Stimulated activated CD8-positive, alpha-beta memory T cell treated with anti-CD3 and anti-CD28 coated beads, Interleukin-4, amount 100 ng/mL, for 24 hours (primary cell): Measurements from ENCODE around the gene ENDOG.
"Not testable (repeated sequence)": the region's sequence is repeated elsewhere in the genome, so short reads cannot be mapped to it uniquely, and the experiment has no call there.

Experiments used
- DNase-seq: peaks from one replicate; pipeline ENCODE4 v3.0.0-alpha.2; 2020; ENCODE audit warnings: low read depth

The ENDOG gene

DNA sequence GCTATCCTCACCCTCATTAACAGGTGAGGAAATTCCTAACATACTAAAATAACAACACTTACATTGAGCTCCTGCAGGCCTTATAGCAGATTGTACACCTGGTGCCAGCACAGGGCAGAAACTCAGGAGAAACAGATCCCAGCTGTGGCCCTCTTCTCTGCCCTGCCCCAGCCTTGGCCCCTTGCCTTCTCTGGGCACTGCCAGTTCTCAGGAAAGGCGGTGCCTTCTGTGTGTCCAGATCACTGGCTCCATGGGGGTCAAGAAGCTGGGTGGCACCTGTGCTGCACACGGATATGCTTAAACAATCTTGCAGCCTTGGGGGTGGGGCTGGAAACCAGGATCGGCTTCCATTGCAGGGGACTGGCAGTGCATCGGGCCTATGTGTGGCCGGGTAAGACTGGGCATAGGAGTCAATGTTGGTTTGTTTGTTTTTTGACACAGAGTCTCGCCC, 44.1 kb downstream of the ENDOG start:
- DNase-seq, result no peak

DNA sequence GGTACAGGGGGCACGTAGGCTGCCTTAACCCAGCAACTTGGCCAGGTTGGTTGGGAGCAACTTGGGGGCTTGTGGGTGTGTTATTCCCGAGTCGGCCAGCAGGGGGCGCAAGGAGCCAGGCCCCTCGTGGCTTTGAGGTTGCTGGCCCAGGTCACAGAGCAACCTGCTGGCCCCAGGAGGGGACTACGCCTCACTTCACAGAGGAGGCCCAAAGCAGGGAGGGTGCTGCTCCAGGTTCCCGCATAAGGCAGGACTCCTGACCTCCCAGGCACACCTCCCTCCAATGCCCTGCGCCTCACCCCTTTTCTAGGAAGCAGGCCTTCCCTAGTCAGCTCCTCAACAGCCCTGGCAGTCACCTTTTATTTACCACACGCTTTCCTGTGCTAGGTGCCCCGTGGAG, 45.3 kb downstream of the ENDOG start:
- DNase-seq, result peak; percentile 75

DNA sequence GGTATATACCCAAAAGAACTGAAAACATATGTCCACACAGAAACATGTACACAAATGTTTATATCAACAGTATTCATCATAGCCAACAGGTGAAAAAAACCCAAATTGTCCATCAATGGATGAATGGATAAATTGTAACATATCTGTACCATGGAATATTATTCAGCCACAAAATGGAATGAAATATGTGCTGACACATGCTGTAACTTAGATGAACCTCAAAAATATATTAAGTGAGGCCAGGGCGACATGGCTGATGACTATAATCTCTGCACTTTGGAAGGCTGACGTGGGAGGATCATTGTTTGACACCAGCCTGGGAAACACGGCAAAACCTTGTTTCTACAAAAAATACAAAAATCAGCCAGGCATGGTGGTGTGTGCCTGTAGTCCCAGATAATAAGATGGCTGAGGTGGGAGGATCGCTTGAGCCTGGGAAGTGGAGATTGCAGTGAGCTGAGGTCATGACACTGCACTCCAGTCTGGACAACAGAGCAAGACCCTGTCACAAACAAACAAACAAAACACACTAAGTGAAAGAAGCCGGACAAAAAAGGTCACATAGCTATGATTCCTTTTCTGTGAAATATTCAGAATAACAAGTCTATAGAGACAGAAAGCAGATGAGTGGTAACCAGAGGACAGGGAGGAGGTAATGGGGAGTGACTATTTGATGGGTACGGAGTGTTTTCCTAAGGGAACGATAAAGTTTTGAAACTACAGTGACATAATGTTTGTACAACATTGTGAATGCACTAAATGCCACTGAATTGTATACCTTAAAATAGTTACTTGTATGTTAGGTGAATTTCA, 52.0 kb downstream of the ENDOG start:
- DNase-seq, result no peak

DNA sequence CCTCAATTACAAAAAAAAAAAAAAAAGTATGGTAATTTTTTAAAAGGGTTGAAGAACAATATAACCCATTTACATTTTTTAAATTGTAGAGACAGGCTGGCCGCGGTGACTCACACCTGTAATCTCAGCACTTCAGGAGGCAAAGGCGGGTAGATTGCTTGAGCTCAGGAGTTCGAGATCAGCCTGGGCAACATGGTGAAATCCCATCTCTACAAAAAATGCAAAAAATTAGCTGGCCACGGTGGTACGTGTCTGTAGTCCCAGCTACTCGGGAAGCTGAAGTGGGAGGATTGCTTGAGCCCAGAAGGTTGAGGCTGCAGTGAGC, 52.6 kb downstream of the ENDOG start:
- not testable (repeated sequence) for DNase-seq
